GM19025 (cell line): ENCODE results near the gene LMAN2.
"Not testable (repeated sequence)": the region's sequence is repeated elsewhere in the genome, so short reads cannot be mapped to it uniquely, and the experiment has no call there.

Experiments
- ATAC-seq: cut with Tn5 transposase; IDR thresholded peaks from one replicate; pipeline ENCODE4 v1.9.1; 2021; ENCODE audit warnings: mild to moderate bottlenecking, low read depth, moderate library complexity; ENCODE audit not compliant: unreplicated experiment

LMAN2 gene

GRCh38 chr5:177350776-177351391, 584 bp downstream of the LMAN2 start:
- no peak for ATAC-seq

GRCh38 chr5:177349762-177350161, 1.7 kb downstream of the LMAN2 start:
- no peak for ATAC-seq

GRCh38 chr5:177349362-177349647, 2.2 kb downstream of the LMAN2 start:
- ATAC-seq: no peak

GRCh38 chr5:177347699-177348098, 3.8 kb downstream of the LMAN2 start:
- ATAC-seq: no peak

GRCh38 chr5:177346820-177347219, 4.6 kb downstream of the LMAN2 start:
- no peak for ATAC-seq

- ATAC-seq: no peak
These were observed 6.6 kb downstream of the LMAN2 start for GRCh38 chr5:177344891-177345290.

DNA sequence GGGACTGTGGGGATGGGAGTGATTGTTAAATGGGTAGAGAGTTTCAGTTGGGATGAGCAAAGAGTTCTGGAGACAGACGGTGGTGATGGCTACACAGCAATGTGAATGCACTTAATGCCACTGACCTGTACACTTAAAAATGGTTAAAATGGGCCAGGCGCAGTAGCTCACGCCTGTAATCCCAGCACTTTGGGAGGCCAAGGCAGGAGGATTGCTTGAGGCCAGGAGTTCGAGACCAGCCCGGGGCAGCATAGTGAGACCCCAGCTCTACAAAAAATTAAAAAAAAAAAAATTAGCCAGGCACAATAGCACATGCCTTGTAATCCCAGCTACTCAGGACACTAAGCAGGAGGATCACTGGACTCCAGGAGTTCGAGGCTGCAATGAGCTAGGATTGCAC, 7.7 kb downstream of the LMAN2 start:
- no peak for ATAC-seq

- not testable (repeated sequence) for ATAC-seq
These were observed 8.5 kb downstream of the LMAN2 start for GRCh38 chr5:177343000-177343399.

DNA sequence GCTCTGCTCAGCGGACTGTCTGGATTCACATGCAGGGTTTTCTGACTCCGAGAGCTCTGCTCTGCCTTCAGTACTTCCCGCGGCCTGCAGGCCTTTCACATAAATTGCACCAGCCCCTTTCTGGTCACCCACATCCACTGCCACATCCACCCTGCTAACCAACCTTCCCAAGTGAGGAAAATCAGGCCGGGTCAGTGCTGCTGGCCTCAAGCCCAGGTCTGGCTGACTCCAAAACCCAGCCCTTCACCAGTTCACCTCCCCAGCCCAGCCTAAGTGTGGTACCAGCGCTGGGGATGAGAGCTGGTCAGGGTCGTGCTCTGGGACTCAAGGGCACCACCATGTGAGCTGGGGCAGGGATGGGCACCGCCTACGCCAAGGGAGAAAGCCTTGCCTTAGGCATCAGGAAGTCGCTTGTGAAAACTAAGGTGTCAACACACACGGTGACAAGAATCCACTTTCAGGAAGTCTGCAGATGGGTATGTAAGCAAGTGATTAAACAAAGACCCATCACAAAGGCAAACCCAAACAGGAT, 12.3 kb downstream of the LMAN2 start:
- no peak for ATAC-seq

DNA sequence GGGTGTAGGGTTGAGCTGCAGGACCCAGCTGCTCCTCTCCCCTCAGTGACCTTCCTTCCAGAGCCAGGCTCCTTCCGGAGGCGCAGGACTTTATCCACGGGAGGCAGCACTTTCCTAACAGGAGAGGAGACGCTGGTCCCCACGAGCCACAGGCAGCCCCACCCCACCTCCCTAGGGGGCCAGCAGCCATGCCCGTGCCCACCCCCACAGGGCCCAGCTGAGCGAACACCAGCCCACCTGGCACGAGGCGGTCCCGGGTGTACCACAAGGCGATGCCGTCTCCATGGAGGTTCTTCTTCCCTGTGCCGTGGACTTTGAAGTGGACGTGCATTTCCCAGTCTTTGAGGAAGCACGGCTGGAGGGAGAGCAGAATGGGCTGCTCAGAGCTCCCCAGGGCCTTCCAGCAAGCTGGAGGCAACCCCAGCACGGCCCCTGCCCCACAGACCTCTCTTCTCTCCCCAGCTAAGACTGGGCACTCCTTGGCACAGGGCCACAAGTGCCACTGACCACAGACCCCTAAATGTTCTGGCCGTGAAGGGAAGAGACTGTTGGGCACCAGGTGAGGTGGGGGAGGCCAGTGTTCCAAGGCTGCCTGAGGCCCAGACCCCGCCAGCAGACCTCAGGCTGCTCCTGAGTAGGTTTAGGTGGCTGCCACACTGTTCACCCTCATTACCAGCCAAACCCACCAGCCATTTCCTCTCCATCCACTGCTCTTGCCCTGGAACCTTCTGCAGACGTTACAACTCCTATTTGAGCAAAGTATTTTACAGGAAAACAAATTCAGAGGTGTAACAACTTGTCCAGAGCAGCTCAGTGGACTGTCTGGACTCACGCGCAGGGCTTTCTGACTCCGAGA, 13.0 kb downstream of the LMAN2 start:
- no peak for ATAC-seq

DNA sequence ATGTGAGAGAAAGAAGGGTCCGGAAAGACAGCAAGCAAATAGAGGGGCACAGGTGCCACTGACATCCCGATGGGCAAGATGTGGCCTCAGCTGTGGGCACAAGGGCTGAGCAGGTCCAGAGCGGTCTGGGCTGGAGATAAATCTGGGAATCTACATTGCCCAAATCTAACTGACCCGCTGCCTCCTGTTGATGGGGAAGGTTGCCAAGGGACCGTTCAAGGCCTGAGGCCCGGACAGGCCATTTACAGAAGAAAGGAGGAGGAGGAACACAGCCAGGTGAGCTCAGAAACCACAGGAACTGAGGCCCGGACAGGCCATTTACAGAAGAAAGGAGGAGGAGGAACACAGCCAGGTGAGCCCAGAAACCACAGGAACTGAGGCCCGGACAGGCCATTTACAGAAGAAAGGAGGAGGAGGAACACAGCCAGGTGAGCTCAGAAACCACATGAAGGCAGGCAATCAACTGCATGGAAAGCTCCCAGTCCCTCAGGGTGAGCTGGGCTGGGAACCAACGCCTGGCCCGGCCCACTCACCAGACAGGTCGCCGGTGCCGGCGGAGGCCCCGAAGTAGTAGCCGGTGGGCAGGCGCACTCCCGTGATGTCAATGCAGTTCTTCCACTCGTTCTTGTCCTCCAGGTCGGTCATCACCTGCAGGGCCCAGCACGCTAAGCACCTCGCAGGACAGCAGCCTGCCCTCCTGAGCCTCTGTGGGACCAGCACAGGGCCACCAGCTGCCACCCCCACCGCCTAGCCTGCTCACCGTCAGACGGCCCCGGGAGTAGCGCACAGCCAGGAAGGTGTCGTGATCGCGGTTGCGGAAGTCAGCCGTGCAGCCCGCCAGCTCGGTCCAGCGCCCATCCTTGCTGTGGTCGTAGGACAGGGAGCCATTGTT, 14.6 kb downstream of the LMAN2 start:
- ATAC-seq: no peak

- no peak for ATAC-seq
These were observed 15.4 kb downstream of the LMAN2 start for GRCh38 chr5:177336112-177336511.

DNA sequence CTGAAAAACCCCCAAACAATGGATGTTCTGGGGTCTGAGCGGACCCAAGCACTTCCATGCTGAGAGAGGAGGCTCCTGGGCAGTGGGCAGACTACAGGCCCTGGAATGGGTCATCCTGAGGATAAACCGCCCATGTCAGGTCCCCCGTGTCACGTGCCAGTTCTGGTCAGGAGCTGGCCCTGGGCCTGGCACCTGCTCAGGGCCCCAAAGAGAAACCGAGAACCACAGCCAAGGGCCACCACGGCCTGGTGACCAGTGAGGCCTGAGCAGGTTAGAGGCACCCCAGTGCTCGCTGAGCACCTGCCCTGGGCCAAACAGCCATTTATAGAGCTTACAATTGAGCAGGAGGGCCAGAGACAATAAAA, 15.8 kb downstream of the LMAN2 start:
- ATAC-seq: no peak

DNA sequence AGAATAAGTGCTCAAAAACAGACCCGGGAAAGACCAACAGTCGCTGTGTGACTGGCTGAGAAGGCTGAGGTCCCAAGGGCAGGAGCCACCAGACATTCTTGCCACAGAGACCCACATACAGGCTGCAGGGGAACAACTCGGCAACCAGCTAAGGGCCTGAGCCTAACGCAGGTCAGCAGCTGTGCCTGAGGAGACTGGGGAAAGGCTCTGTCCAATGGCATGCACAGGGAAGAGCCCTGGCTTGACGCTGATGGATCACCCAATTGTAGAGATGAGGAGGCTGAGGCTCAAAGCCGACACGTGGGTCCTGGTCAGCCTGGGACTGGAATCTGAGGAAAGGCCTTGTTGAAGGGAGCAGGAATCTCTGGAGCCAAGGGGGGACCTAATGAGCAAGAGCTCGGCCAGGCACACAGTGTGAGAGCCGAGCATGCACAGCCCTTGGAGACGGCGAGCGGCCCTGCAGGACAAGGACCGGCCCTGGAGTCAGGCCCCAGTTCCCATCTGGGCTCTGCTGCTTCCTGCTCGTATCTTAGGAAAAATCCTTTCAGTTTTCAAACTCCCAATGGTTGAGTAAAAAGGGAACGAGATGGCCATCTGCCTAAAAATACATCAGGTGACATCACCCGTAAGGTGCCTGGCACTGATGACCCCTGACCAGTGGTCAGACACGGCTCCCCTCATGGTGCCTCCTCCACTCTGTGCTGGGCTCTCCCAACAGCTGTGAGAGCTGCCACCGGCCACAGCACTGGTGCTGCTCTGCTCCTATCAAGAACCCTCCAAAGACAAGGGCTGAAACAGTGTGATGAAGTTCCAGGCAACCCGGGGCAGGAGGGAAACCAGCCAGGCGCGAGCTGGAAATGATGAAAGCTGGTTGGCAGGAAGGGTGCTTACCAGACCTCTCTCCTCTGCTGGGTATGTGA, 16.4 kb downstream of the LMAN2 start:
- ATAC-seq: no peak

DNA sequence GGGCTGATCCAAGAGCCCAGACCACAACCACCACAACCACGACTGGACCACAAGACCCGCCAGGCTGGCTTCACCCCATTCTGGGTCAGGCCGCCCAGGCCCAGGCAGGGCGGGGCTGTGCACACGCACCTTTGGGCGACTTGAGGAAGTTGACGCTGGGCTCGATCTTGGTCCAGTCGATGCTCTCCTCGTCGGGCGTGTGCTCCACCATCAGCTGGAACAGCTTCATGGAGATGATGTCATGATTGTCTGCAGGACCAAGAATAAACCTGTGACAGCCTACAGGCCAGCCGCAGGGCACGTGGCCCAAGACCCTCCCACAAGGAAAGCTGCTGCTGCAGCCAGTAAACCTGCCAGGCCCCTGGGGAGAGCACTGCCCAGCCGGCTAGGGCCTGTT, 17.3 kb downstream of the LMAN2 start:
- no peak for ATAC-seq

DNA sequence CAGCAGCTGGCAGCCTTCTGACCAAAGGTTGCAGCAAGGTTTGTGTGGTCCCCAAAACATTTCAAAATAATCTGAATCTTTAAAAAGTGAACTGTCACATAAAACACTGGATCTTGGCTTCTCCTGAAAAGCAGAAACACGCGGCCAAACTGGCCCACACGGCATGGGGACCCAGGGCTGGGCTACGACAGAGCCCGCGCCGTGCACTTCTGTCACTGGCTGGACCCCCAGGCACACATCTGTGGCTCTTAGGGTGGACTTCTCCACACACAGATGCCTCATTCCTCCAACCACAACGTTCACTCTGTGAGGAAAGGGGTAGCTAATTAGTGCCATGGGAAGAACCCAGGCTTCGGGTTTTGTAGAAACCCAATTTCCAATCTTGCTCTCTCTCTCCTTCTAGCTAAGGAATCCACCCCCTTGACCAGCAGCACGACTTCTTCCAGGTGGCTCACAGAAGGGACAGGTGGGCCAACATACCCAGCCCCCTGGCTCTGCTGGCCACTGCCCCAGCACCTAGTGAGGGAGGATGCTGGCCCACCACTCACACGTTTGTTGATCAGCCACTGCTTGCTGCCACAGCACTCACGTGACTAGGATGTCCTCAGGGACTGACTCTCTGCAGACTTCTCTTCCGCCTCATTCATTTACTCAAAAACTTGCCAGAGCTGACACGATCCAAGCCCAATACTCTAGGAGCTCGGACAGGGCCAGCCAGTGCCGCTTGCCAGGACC, 17.9 kb downstream of the LMAN2 start:
- no peak for ATAC-seq

DNA sequence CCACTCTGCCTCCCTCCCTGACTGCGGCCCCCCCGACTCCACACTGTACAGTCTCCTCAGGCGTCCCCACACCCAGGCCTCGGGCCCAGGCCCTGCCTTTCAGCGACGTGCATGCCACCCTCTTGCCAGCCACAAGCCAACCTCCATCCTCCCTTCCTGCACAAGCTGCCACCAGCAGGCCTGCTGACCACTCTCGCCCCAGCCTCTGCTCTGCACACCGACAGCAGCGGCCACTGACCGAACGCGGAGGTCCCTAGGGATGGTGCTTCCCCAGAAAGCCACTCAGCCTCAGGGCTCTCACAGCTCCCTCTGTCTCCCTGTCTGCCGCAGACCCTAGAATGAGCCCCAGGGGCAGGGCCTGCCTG, 18.6 kb downstream of the LMAN2 start:
- ATAC-seq: no peak

- no peak for ATAC-seq
These were observed 19.2 kb downstream of the LMAN2 start for GRCh38 chr5:177332031-177332895.
